ENCODE data around the gene CYP51A1. TPM values are rescaled to one million over a fixed set of nuclear protein-coding genes. Genes with fewer than 3 reads are reported as not detected.

The CYP51A1 gene
- total RNA-seq, 1 experiment from 2014 or later: 89.0 TPM

DNA sequence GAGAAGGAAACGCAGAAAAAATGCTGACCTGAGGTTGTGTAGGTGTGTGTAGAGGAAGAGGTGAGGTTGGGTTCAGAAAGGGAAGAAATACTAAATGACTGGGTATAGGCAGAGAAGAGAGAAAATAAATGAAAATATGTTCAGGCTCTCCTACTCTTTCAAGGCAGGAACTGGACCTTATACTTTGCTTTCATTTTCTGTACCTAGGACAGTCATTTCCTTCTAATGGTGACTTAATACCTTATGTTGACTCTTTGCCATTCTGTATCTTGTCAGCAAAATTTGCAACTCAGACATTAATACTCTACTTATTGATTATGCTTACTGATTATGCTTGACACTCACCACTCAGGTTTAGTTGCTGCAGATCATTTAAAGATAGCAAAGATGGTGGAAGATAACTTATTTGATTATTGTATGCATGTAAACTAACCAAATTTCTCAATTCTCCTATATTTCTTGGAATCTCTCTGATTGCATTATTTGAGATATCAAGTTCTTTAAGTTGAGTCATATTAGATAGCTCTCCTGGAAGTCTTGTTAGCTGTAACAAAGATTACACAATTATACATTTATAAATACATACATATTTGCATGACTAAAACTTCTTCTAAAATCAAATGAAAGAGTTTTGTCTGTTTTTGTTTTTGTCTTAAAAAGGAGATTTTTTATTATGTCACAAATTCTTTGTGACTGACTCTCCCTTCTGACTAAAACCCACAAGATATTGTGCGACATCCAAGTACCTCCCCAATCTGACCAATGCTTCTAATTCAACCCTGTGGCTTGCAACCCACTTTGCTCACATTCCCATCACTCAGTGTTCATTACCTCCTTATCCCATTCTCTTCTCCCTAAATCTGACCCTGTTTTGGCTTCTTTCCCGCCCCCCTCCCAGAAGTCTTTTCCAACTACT, 24.6 kb upstream of the CYP51A1 start:
- DNase-seq: no peak
- ChIA-PET POLR2A (ENCODE audit: unreplicated experiment) (no interaction called here), CTCF (interaction anchor here (0.6 kb wide), 1 partner anchor 15 kb away, joined by 12 read pairs; no protein-coding TSS in a partner anchor)
- TF ChIP-seq, protein P1, sequence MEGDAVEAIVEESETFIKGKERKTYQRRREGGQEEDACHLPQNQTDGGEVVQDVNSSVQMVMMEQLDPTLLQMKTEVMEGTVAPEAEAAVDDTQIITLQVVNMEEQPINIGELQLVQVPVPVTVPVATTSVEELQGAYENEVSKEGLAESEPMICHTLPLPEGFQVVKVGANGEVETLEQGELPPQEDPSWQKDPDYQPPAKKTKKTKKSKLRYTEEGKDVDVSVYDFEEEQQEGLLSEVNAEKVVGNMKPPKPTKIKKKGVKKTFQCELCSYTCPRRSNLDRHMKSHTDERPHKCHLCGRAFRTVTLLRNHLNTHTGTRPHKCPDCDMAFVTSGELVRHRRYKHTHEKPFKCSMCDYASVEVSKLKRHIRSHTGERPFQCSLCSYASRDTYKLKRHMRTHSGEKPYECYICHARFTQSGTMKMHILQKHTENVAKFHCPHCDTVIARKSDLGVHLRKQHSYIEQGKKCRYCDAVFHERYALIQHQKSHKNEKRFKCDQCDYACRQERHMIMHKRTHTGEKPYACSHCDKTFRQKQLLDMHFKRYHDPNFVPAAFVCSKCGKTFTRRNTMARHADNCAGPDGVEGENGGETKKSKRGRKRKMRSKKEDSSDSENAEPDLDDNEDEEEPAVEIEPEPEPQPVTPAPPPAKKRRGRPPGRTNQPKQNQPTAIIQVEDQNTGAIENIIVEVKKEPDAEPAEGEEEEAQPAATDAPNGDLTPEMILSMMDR (conservative IDR thresholded peaks at IDR 0.05): no peak
- TF ChIP-seq EZH2 (IDR thresholded peaks at IDR 0.05; ENCODE audit: low read depth): no peak
- Histone ChIP-seq H3K27me3 (ENCODE audit: insufficient read depth, low read depth) (no peaks in the 10 kb centered on the region), H4K20me1 (ENCODE audit: insufficient read depth) (no peaks in the 10 kb centered on the region), H3K27ac (no peak overlapping the region), H3K4me3 (no peak overlapping the region), H3K4me1 (replicated peaks; ENCODE audit: insufficient read depth) (no peaks in the 10 kb centered on the region), H3K4me2 (no peak overlapping the region), H3F3A (ENCODE audit: insufficient read depth, low read depth) (no peaks in the 10 kb centered on the region), H3K36me3 (ENCODE audit: low read depth) (no peaks in the 10 kb centered on the region), H3K9me3 (ENCODE audit: insufficient read depth, low read depth) (no peaks in the 10 kb centered on the region), H3K9me2 (ENCODE audit: insufficient read depth) (no peaks in the 10 kb centered on the region), H3K79me2 (ENCODE audit: low read depth) (no peaks in the 10 kb centered on the region), H2AFZ (no peak overlapping the region)
- no TSS peak for BruUV-seq (replicated peaks)
- intact Hi-C loops (cut with micrococcal nuclease; ENCODE audit: unreplicated experiment): no loop called here

DNA sequence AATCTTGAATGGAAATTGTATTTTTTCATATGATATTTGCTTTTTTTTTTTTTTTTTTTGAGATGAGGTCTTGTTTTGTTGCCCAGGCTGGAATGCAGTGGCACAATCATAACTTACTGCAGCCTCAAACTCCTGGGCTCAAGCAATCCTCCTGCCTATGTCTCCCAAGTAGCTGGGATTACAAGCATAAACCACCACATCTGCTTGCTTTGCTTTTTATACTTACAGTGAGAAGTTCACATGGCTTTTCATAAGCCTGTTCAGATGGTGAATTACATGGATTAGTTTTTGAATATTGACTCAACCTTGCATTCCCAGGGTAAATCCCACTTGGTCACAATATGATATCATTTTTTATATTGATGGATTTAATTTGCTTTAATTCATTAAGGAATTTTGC, 22.7 kb upstream of the CYP51A1 start:
- POLR2A ChIA-PET (ENCODE audit: unreplicated experiment): no interaction called here

DNA sequence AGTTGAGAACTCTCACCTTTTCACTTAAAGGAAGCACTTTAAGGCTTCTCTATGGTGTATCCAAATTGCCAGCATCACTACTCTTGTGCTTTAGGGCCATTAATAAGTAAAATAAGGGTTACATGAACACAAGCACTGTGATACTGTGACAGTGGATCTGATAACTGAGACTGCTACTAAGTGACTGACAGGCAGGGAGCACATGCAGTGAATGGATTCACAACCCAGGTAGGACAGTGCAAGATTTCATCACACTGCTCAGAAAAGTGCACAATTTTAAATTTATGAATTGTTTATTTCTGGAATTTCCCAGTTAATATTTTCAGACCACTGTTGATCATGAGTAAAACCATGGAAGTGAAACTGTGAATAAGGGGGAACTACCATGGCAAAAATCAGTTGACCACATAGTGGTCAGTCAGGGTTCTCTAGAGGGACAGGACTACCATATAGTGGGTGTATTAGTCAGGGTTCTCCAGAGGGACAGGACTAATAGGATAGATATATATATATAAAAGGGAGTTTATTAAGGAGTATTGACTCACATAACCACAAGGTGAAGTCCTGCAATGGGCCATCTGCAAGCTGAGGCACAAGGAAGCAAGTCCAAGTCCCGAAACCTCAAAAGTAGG, 20.9 kb upstream of the CYP51A1 start:
- TF ChIP-seq, protein P1 (conservative IDR thresholded peaks at IDR 0.05): no peak
- TF ChIP-seq EZH2 (IDR thresholded peaks at IDR 0.05; ENCODE audit: low read depth): no peak
- H3K36me3 ChIP-seq (ENCODE audit: low read depth): no peaks in the 10 kb centered on the region
- no peaks in the 10 kb centered on the region for H3K9me3 ChIP-seq (ENCODE audit: insufficient read depth, low read depth)
- ChIA-PET POLR2A (ENCODE audit: unreplicated experiment) (no interaction called here), CTCF (no interaction called here)
- H3K4me3 ChIP-seq: no peak overlapping the region
- no peak overlapping the region for H3K27ac ChIP-seq
- H3K79me2 ChIP-seq (ENCODE audit: low read depth): no peaks in the 10 kb centered on the region
- no peaks in the 10 kb centered on the region for H3K27me3 ChIP-seq (ENCODE audit: insufficient read depth, low read depth)
- H3F3A ChIP-seq (ENCODE audit: insufficient read depth, low read depth): no peaks in the 10 kb centered on the region
- no peaks in the 10 kb centered on the region for H3K4me1 ChIP-seq (replicated peaks; ENCODE audit: insufficient read depth)
- DNase-seq: no peak
- intact Hi-C loops (cut with micrococcal nuclease; ENCODE audit: unreplicated experiment): no loop called here
- no TSS peak for BruUV-seq (replicated peaks)
- no peak overlapping the region for H2AFZ ChIP-seq
- H4K20me1 ChIP-seq (ENCODE audit: insufficient read depth): no peaks in the 10 kb centered on the region
- H3K4me2 ChIP-seq: no peak overlapping the region
- H3K9me2 ChIP-seq (ENCODE audit: insufficient read depth): no peaks in the 10 kb centered on the region

More for the DNA sequence above, 22.7 kb upstream of the CYP51A1 start:
- Histone ChIP-seq H3K4me1 (replicated peaks; ENCODE audit: insufficient read depth) (no peaks in the 10 kb centered on the region), H3K79me2 (ENCODE audit: low read depth) (no peaks in the 10 kb centered on the region), H3F3A (ENCODE audit: insufficient read depth, low read depth) (no peaks in the 10 kb centered on the region), H3K4me2 (no peak overlapping the region), H3K9me2 (ENCODE audit: insufficient read depth) (no peaks in the 10 kb centered on the region), H3K27ac (no peak overlapping the region), H2AFZ (no peak overlapping the region), H3K9me3 (ENCODE audit: insufficient read depth, low read depth) (no peaks in the 10 kb centered on the region), H3K4me3 (no peak overlapping the region), H4K20me1 (ENCODE audit: insufficient read depth) (no peaks in the 10 kb centered on the region), H3K36me3 (ENCODE audit: low read depth) (no peaks in the 10 kb centered on the region), H3K27me3 (ENCODE audit: insufficient read depth, low read depth) (no peaks in the 10 kb centered on the region)
- intact Hi-C loops (cut with micrococcal nuclease; ENCODE audit: unreplicated experiment): no loop called here
- CTCF ChIA-PET: no interaction called here
- BruUV-seq (replicated peaks): no TSS peak
- DNase-seq: no peak
- TF ChIP-seq EZH2 (IDR thresholded peaks at IDR 0.05; ENCODE audit: low read depth): no peak
- TF ChIP-seq, protein P1 (conservative IDR thresholded peaks at IDR 0.05): no peak
